ENCODE data around the gene FAM78A. TPM values are rescaled to one million over a fixed set of nuclear protein-coding genes. Genes with fewer than 3 reads are reported as not detected.

FAM78A gene
- total RNA-seq, 1 experiment from 2014 or later, result 0.24 TPM

DNA sequence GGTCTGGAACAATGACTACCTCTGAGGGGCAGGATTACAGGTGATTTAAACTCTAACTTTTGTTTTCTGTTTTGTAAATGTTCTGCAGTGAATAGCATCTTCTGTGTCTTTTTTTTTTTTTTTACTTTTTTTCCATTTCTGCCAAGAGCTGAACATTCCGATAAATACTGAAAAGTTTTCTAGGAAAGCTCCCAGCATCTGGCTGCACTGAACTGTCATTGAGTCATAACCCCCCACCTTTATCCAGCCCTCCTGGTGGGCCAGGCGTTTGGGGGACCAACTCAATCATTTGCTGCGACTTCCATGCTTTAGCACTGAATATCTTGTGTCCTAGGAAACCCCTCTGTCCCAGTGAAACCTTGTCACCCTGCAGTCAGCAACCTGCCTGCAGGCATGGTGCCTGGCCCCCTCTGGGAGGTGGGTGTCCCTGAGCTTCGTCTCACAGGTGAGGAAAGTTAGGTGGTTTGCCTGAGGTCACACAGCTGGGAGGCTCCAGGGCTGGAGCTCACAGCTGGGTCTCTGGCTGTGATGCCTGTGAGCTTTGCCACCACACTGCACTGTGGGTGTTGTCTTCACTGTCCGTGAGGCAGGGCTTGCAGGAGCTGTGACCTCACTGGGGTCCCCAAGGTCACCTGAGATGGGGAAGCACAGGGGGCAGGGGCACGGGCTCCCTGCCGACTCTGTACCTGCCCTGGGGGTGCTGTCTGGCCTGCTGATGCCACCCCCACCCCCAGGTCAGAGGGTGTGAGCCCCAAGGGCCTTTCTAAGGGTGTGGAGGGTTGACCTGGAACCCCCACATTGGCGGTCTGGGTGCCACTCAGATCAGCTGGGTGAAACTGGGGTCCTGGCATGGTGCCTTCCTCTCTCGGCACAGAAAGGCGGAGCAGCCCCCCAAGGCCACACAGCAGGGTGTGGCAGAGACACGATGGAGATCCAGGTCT lies 27.3 kb upstream of the FAM78A start:
- no peak for DNase-seq (ENCODE audit: low read depth)

DNA sequence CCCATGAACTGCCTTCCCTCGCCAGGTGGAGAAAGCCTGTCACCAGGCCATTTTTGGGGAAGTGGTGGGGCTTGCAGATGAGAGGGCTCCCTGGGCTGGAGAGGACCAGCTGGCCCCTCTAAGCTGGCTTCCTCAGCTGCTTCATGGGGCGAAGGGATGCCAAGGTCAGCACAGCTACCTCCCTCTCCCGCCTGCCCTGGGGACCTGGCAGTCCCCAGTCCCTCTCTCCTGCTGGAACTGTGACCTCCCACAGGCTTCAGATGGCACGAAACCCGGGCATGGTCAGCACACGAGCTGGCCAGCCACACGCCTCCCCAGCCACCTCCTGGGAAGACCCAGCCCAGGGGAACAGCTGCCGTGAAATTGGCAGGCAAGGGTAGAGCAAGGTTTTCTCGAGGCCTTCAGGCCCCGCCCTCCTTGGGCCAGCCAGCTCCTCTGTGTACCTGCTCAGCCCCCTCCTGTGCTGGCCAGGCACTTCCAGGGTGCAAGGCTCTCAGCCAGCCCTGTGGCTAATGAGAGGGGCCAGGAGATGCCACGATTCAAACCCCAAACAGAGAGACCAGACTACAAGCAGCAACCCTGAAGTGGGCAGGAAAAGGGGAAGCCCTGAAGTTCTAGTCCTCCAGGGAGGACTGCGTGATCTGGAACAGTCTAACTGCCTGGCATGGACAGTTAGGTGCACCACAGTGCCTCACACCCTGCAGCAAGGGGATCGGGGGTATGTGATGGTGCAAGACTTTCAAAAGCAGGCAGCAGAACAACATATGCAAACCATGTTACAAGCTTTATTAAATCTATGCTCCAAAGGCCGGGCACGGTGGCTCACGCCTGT lies 26.1 kb upstream of the FAM78A start:
- DNase-seq (ENCODE audit: low read depth), result no peak

- DNase-seq (ENCODE audit: low read depth), result no peak
These were observed 24.1 kb upstream of the FAM78A start for GRCh38 chr9:131300444-131300843.

GRCh38 chr9:131299961-131300347 lies 23.6 kb upstream of the FAM78A start:
- DNase-seq (ENCODE audit: low read depth), result no peak

- DNase-seq (ENCODE audit: low read depth), result no peak
These were observed 23.1 kb upstream of the FAM78A start for GRCh38 chr9:131299346-131299960.

DNA sequence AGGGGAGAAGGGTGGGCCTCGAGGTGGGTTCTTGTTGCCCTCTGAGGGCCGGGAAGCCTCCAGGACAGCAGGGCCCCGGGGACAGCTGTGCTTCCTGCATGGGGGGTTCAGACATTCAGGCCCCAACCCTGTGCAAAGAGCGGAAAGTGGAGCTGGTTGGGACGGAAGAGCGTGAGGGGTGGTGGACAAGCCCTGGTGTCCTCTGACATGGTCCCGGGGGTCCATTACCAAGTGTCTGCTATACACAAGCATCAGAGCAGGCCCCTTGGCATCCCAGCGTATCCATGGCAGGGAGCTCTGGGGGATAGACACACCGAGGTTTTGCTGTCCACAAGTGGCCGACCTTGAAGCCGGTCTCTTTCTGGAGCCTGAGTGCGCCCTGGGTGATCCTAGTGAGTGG lies 22.5 kb upstream of the FAM78A start:
- no peak for DNase-seq (ENCODE audit: low read depth)

GRCh38 chr9:131298341-131298740 lies 22.0 kb upstream of the FAM78A start:
- DNase-seq (ENCODE audit: low read depth), result no peak

DNA sequence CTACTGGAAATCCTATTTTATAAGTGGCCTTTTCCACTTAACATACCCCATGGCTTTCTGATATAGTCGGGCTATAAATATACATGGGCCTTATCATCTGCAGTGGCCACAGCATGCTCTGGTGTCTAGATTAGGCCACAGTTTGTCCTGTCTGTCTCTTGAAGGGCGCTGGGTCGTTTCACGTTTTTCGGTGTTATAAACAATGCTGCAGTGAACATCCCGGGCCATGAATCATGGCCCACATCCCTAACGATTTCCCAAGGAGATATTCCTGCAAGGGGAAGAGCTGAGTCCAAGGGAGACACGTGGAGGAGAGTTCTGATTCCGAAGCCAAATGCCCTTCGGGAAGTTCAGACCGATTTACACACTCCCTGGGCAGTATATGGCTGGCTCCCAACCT lies 21.6 kb upstream of the FAM78A start:
- DNase-seq (ENCODE audit: low read depth), result peak; percentile 58

GRCh38 chr9:131296906-131297500 lies 20.7 kb upstream of the FAM78A start:
- DNase-seq (ENCODE audit: low read depth), result no peak

GRCh38 chr9:131296460-131296859 lies 20.1 kb upstream of the FAM78A start:
- no peak for DNase-seq (ENCODE audit: low read depth)

- DNase-seq (ENCODE audit: low read depth), result no peak
These were observed 16.6 kb upstream of the FAM78A start for GRCh38 chr9:131292937-131293336.

- no peak for DNase-seq (ENCODE audit: low read depth)
These were observed 15.5 kb upstream of the FAM78A start for GRCh38 chr9:131291795-131292315.

- DNase-seq (ENCODE audit: low read depth), result no peak
These were observed 14.6 kb upstream of the FAM78A start for GRCh38 chr9:131290767-131291370.

DNA sequence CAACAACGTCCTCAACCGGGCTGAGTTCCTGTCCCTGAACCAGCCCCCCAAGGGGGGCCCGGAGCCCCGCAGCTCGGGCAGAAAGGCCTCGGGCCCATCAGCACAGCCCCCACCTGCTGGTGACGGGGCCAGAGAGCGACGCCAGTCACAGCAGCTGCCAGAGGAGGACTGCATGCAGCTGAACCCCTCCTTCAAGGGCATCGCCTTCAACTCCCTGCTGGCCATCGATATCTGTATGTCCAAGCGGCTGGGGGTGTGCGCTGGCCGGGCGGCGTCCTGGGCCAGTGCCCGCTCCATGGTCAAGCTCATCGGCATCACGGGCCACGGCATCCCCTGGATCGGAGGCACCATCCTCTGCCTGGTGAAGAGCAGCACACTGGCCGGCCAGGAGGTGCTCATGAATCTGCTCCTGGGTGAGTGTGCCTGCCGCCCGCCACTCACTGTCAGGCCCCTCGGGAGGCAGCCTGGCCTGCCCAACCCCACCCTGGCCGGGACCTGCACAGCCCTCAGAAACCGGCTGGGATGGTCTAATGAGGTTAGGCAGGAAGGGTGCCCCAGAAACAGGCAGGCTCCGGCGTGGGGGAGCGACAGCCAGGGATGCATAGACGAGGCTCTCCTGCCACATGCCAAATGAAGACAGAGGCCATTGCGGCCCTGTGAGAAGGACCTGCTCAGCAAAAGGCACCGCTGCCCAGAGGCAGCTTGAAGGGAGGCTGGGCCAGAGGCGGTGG lies 13.9 kb upstream of the FAM78A start:
- no peak for DNase-seq (ENCODE audit: low read depth)

- DNase-seq (ENCODE audit: low read depth), result peak; percentile 78
These were observed 13.2 kb upstream of the FAM78A start, which contains the start of gene PLPP7 for GRCh38 chr9:131289301-131290035. PLPP7 (plus strand) TSS chr9:131289723; CDS start chr9:131289998, 275 bp downstream.

DNA sequence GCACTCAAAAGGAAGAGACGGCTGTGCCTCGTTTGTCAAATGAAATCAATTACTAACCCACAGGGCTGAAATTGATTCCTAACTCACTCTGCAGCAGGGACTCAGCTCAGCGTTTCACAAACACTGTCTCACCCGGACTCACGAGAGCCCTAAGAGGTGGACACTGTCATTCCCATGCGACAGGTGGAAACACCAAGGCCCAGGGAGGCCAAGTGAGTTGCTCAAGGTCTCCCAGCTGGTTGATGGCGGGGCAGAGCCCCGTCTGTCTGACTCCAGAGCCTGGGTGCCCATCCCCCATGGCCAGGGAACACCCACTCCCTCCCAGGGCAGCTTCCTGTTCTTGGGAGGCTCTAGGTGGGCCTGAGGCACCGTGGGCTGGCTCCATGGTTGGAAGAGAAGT lies 11.9 kb upstream of the FAM78A start:
- DNase-seq (ENCODE audit: low read depth), result no peak

DNA sequence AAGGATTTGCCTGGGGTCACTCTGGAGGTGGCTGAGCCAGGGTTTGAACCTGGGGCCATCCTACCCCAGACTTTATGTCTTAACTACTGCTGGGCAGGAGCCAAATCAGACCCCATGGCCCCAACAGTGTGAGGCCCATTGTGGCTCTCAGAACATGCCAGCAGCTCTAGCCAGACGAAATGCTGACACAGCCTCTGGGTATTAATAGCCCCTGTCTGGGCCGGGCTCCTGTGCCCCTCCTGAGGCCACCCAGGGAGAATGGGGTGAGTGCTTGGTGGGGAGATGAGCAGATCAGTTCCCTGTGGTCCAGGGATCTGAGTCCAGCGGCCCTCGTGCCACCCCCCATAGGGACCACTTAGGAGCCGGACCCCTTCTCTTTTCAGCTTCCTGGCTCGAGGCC lies 11.0 kb upstream of the FAM78A start:
- DNase-seq (ENCODE audit: low read depth), result no peak

DNA sequence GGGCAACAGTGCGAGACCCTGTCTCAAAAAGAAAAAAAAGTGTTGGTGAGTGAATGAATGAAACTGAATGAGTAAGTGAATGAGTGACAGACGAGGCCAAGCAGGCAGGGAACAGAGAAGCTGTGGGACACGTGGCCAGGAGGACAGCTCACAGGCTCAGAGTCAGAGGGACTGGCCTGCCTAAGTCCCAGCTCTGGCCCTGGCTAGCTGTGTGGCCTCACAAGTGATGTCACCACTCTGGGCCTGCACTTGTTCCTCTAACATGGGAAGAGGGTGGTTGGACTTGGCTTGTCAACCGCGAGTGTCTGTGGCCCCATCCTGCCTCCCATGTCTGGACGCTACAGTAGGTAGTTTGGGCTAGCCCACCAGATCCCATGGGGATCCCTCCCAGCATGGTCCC lies 8.5 kb upstream of the FAM78A start:
- DNase-seq (ENCODE audit: low read depth), result no peak

GRCh38 chr9:131282688-131283422 lies 6.5 kb upstream of the FAM78A start:
- no peak for DNase-seq (ENCODE audit: low read depth)

Data from RPMI7951 (cell line).